Right atrium auricular region (tissue), 2 donors: ENCODE measurements around the gene DPP6. TPM values are rescaled to one million over a fixed set of nuclear protein-coding genes. Genes with fewer than 3 reads are reported as not detected.

Source experiments
- DNase-seq: peaks from one replicate; pipeline ENCODE4 v3.0.0-alpha.2; 2019; ENCODE audit warnings: low spot score
- H3K27ac ChIP-seq, 2 donors: fragments of 200-600 bp; sonication (generic); 1 replicate in 1 of 2; 2 replicates in 1 of 2; pipeline ENCODE4 v1.5.1; 2016 to 2019
- H3K27me3 ChIP-seq, 2 donors: fragments of 200-600 bp; sonication (generic); one replicate each; pipeline versions ENCODE4 v1.5.1 to v1.6.0; 2017 to 2019
- H3K36me3 ChIP-seq: fragments of 200-600 bp; sonication (generic); one replicate; pipeline ENCODE4 v1.5.1; 2016
- H3K4me1 ChIP-seq, 2 donors: fragments of 200-600 bp; sonication (generic); one replicate each; pipeline versions ENCODE4 v1.5.1 to v1.6.0; 2017 to 2019
- H3K4me3 ChIP-seq, 2 donors: fragments of 200-600 bp; sonication (generic); 1 replicate in 1 of 2; 2 replicates in 1 of 2; pipeline ENCODE4 v1.5.1; 2017 to 2019; ENCODE audit warnings: mild to moderate bottlenecking in 1 of 2, moderate library complexity in 1 of 2
- H3K9me3 ChIP-seq, 2 donors: fragments of 200-600 bp; sonication (generic); one replicate each; pipeline ENCODE4 v1.5.1; 2019
- total RNA-seq, 2 donors: library from RNA; depleted of rRNA; stranded (reverse); fragments of >200 nt; gene quantifications; one replicate each; pipeline ENCODE4 v1.1.0, GENCODE V29; 2016
- TF ChIP-seq, protein P1 (sequence below), 2 donors: fragments of 200-600 bp; sonication (generic); IDR thresholded peaks; one replicate each; pipeline ENCODE4 v1.5.1; 2019; ENCODE audit warnings: antibody characterized with exemption in 2 of 2

The DPP6 gene
- total RNA-seq, 2 donors from 2014 or later = 0.35 to 0.85 TPM

DNA sequence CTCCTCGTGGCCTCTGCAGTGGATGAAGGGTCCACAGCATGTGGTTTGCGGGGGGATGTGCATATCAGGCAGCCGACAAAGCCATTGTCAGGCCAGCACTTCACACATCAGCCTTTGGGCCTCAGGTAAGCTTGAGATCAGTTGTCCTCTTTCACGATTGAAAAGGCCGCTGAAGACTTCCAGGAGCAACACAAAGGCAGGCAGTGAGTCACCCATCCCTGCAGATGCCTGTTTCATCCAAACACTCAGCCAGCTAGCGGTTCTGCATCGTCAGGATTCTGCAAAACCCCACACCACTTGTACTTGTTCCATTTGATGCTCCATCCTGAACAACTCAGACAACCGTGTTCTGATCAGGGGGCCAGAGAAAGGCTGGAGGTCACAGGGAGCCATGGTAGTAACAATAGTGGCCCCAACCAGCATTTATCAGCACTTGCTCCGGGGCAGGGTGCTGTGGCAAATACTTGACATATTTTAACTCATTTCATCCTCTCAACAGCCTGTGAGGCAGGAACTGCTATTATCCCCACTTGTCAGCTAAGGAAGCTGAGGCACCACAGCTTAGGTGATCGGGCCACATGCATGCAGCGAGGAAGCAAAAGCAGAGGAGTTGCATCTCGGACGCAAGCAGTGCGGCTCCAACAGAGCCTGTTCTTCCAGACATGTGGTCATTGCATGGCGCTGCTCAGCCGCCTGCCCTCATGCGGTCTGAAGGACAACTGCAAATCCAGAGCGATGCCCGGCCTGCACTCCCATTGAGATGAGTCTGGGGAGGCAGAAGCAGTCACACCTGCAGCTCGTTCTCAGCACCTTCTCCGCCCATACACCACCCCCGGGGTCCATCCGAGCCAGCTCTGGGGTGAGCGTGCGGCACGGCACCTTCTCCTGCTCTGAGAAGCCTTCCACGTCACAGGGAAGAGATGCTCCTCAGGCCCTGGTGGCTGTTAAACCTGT, 805.8 kb downstream of the DPP6 start:
- Histone ChIP-seq H3K4me3 (no peak overlapping the region), H3K27ac (no peak overlapping the region), H3K9me3 (peaks cover 0 to 3% of the 10 kb centered on the region in 2 donors), H3K4me1 (no peaks in the 10 kb centered on the region), H3K27me3 (no peaks in the 10 kb centered on the region), H3K36me3 (no peaks in the 10 kb centered on the region)
- DNase-seq = no peak
- TF ChIP-seq, protein P1, sequence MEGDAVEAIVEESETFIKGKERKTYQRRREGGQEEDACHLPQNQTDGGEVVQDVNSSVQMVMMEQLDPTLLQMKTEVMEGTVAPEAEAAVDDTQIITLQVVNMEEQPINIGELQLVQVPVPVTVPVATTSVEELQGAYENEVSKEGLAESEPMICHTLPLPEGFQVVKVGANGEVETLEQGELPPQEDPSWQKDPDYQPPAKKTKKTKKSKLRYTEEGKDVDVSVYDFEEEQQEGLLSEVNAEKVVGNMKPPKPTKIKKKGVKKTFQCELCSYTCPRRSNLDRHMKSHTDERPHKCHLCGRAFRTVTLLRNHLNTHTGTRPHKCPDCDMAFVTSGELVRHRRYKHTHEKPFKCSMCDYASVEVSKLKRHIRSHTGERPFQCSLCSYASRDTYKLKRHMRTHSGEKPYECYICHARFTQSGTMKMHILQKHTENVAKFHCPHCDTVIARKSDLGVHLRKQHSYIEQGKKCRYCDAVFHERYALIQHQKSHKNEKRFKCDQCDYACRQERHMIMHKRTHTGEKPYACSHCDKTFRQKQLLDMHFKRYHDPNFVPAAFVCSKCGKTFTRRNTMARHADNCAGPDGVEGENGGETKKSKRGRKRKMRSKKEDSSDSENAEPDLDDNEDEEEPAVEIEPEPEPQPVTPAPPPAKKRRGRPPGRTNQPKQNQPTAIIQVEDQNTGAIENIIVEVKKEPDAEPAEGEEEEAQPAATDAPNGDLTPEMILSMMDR (IDR thresholded peaks at IDR 0.05) = no peak

DNA sequence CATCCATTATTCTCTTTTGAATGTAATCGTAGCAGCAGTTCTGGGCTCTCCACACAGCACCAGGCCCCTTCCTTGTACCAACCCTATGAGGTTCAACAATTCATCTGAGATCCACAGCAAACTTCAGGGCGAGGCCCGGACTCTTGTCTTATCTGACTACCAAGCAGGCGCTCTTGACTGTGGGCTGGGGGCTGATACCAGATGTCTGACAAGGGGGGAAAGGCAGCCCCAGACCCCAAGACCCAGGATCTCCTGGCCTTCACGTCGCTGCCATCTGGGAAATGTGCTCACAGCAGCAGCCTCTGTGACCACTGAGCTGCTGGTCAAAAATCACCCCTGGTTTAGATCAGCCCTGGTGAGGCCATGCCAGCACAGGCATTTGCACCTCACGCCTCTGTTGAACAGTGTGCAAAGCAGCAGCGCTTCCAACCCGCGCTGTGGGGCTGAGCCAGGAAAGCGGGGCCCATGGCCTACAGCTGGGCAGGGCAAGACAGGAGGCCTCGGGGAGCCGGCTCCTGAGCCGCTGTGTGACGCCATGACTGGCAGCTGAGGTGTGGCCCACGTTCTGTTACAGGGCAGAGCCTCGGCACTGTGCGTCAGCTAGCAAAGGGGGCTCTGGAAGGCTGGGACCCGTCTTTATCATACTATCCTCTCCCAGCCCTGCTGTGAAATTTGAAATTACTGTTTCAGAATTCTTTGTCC, 806.8 kb downstream of the DPP6 start:
- H3K27me3 ChIP-seq = no peaks in the 10 kb centered on the region
- no peak overlapping the region for H3K4me3 ChIP-seq
- TF ChIP-seq, protein P1 (IDR thresholded peaks at IDR 0.05) = no peak
- H3K27ac ChIP-seq = no peak overlapping the region
- H3K9me3 ChIP-seq = no peaks in the 10 kb centered on the region
- no peaks in the 10 kb centered on the region for H3K4me1 ChIP-seq
- H3K36me3 ChIP-seq = no peaks in the 10 kb centered on the region
- no peak for DNase-seq

DNA sequence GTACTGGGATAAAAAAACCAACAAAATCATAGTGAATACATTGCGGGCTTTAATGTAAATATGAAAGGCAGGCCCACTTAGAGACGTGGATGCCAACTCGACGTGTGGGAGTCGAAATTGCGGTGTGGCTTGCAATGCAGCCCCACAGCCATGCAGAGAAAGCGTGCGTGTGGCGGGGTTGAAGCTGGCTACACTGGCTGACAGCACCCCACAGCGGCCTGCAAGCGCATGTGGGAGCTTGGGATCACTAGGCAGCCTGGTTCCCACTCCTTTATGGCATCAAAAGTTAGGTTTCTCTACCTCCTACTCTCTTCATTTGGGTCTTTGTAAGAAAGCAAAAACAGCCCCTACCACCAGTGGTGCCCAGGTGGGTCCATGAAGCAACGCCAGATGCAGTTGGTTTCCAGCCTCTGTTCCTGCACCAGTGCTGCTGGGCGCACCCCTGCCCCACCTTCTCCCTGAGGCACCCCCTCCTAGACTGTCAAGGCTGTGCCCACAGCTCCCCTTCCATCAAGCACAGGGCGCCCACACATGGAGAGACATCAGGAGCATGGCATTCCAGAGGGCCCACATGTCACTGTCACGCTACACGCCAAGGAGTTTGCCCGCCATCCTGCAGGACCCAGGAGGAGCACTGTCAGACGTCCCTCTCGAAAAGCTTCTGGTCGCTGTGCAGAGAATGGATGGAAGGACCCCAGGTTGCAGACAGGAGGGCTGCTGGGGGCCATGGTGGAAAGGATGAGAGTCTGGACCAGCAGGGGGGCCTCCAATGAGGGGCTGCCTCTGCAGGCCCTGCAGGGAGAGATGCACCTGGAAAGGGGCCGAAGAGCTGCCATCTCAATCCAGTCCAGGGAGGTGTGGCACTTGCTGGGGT, 807.8 kb downstream of the DPP6 start:
- Histone ChIP-seq H3K36me3 (no peaks in the 10 kb centered on the region), H3K4me3 (no peak overlapping the region), H3K27ac (no peak overlapping the region), H3K4me1 (no peaks in the 10 kb centered on the region), H3K27me3 (no peaks in the 10 kb centered on the region), H3K9me3 (no peaks in the 10 kb centered on the region)
- DNase-seq = no peak
- TF ChIP-seq, protein P1 (IDR thresholded peaks at IDR 0.05) = no peak

DNA sequence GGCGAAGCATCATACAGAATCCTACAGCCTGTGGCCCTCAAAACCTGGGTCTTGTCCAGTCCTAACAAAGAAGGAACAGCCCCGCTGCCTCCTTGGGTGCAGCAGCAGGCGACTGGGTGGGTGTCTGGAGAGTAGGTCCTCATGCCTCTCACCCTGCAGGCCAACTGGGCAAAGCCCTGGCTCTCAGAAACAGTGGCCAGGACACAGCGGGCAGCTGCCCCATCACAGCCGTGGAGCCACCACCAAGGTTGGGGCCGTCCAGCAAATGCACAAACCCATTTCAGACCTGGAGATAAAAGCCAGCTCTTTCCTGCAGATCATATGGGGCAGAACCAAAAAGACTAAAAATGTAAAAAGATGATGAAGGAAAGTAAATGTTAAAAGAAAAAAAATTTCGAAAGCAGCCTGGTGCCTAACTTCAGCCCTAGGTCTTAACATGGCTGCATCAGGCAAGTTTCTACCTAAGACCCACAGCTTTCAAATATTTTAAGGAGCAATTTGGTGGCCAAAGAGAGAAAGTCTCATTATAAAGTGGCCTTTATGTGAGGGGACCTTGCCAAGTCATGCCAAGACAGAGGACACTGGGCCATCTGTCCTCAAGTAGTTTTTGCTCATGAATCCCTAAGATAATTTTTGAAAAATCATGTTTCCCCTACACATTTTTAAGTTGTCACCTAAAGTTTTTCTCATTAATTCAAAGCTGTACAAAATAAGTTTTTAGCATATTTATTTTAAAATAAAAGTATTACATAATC, 808.6 kb downstream of the DPP6 start:
- Histone ChIP-seq H3K36me3 (no peaks in the 10 kb centered on the region), H3K4me1 (no peaks in the 10 kb centered on the region), H3K4me3 (no peak overlapping the region), H3K27me3 (no peaks in the 10 kb centered on the region), H3K9me3 (no peaks in the 10 kb centered on the region), H3K27ac (no peak overlapping the region)
- TF ChIP-seq, protein P1 (IDR thresholded peaks at IDR 0.05) = no peak
- DNase-seq = no peak

DNA sequence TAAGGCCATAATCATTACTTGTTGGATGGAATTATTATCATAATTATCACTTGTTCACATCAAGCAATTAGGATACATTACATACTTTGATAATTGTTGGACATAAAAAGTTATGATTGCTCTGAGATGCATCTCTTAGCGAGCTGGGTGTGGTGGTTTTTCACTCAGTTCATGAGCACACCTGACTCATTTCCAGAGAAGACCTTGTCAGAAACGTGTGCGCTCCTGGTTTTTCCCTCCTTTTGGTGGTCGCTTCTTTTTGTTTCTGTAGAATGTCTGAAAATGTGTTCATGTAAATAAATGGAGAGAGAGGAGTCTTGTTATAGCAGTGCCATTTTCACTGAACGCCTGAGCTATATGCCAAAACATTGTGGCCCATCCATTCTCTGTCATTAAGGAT, 809.4 kb downstream of the DPP6 start:
- Histone ChIP-seq H3K27me3 (no peaks in the 10 kb centered on the region), H3K27ac (no peak overlapping the region), H3K9me3 (no peaks in the 10 kb centered on the region), H3K36me3 (no peaks in the 10 kb centered on the region), H3K4me3 (no peak overlapping the region), H3K4me1 (no peaks in the 10 kb centered on the region)
- DNase-seq = no peak
- TF ChIP-seq, protein P1 (IDR thresholded peaks at IDR 0.05) = no peak
